GM12878 (cell line): ENCODE results near the gene LCLAT1. TPM values are rescaled to one million over a fixed set of nuclear protein-coding genes. Genes with fewer than 3 reads are reported as not detected.

Experiments used
- ATAC-seq: fragments of 200-7000 bp; cut with Tn5 transposase; 3 replicates; pipeline ENCODE4 v1.9.1; 2020; ENCODE audit warnings: mild to moderate bottlenecking, moderate library complexity
- BruUV-seq: library from RNA; stranded (reverse); fragments of 400-500 nt; replicated peaks from 2 replicates; lab custom pipeline; 2021; lab: Mats Ljungman, UMichigan
- CTCF ChIA-PET: fragments of 300-600 bp; sonication (Branson Sonifier 250); formaldehyde crosslinking; extraction: SDS; loops from one replicate; lab custom pipeline; 2021; ENCODE audit warnings: inconsistent platforms; lab: Yijun Ruan, JAX
- POLR2A ChIA-PET: fragments of 350-600 bp; formaldehyde crosslinking; extraction: SDS; loops from one replicate; lab custom pipeline; 2021; ENCODE audit warnings: inconsistent platforms; lab: Charles Lee
- RAD21 ChIA-PET: fragments of 300-600 bp; sonication (Branson Sonifier 250); formaldehyde crosslinking; loops from one replicate; lab custom pipeline; 2023; ENCODE audit warnings: antibody characterized with exemption; ENCODE audit not compliant: unreplicated experiment; lab: Charles Lee
- SMC1A ChIA-PET: fragments of 300-600 bp; sonication (Branson Sonifier 250); formaldehyde crosslinking; loops from one replicate; lab custom pipeline; 2023; ENCODE audit not compliant: unreplicated experiment, uncharacterized antibody; lab: Charles Lee
- DNase-seq: peaks from one replicate; pipeline ENCODE4 v3.0.0-alpha.2; 2011; ENCODE audit warnings: low read depth, low spot score
- FAIRE-seq: peaks from 3 replicates; lab custom pipeline; 2011; peaks lifted over from hg19 to GRCh38; lab: Jason Lieb, UNC
- H2AFZ ChIP-seq: 2 replicates; pipeline ENCODE4 v1.6.0; 2011; ENCODE audit warnings: low read depth, low read length, control low read depth; ENCODE audit not compliant: control insufficient read depth
- H3K27ac ChIP-seq: 2 replicates; pipeline ENCODE4 v1.5.1; 2011; ENCODE audit warnings: control low read depth; ENCODE audit not compliant: control insufficient read depth, insufficient read depth
- H3K27me3 ChIP-seq, 2 experiments: replicated peaks in 1 of 2; 2 replicates each; pipeline versions ENCODE4 v1.6.0 to v1.6.1; 2011; ENCODE audit warnings: low read length in 1 of 2; ENCODE audit not compliant: control insufficient read depth in 2 of 2, insufficient read depth in 2 of 2
- H3K36me3 ChIP-seq, 2 experiments: 2 replicates each; pipeline ENCODE4 v1.5.1; 2011; ENCODE audit warnings: low read length in 1 of 2; ENCODE audit not compliant: control insufficient read depth in 2 of 2, insufficient read depth in 2 of 2
- H3K4me1 ChIP-seq: 2 replicates; pipeline ENCODE4 v1.6.1; 2011; ENCODE audit warnings: mild to moderate bottlenecking, low read length, moderate library complexity, mixed read lengths; ENCODE audit not compliant: control insufficient read depth, insufficient read depth
- H3K4me2 ChIP-seq: 2 replicates; pipeline ENCODE4 v1.6.0; 2011; ENCODE audit warnings: control low read depth; ENCODE audit not compliant: control insufficient read depth, insufficient read depth
- H3K4me3 ChIP-seq: fragments of 200-600 bp; sonication (generic); 2 replicates; pipeline ENCODE4 v1.5.1; 2016
- H3K79me2 ChIP-seq: 2 replicates; pipeline ENCODE4 v1.6.0; 2011; ENCODE audit warnings: low read length; ENCODE audit not compliant: control insufficient read depth, insufficient read depth
- H3K9ac ChIP-seq: 2 replicates; pipeline ENCODE4 v1.8.0; 2011; ENCODE audit warnings: low read length, control low read depth, mixed read lengths; ENCODE audit not compliant: control insufficient read depth, insufficient read depth
- H3K9me3 ChIP-seq: replicated peaks from 3 replicates; pipeline ENCODE4 v1.5.1; 2011; ENCODE audit warnings: mild to moderate bottlenecking, low read length; ENCODE audit not compliant: control insufficient read depth, insufficient read depth
- H4K20me1 ChIP-seq: 2 replicates; pipeline ENCODE4 v1.6.0; 2011; ENCODE audit not compliant: control insufficient read depth, insufficient read depth
- BRCA1 ChIP-seq: IDR thresholded peaks from 2 replicates; pipeline ENCODE4 v1.6.1; 2011; ENCODE audit warnings: low read depth, low read length, improper control_type of control experiment
- KLF5 ChIP-seq: fragments of 450-650 bp; IDR thresholded peaks from 2 replicates; pipeline ENCODE4 v1.6.1; 2014; ENCODE audit warnings: mild to moderate bottlenecking; ENCODE audit not compliant: partially characterized antibody
- MEF2A ChIP-seq: IDR thresholded peaks from 2 replicates; pipeline ENCODE4 v1.6.1; 2011; ENCODE audit warnings: low read depth, mild to moderate bottlenecking, low read length, moderate library complexity; ENCODE audit not compliant: insufficient read depth
- NFIC ChIP-seq: IDR thresholded peaks from 2 replicates; pipeline ENCODE4 v1.6.1; 2012; ENCODE audit warnings: low read depth, mild to moderate bottlenecking, inconsistent platforms, low read length, moderate library complexity
- NR2F1 ChIP-seq: fragments of 450-650 bp; conservative IDR thresholded peaks from 2 replicates; pipeline ENCODE4 v1.6.1; 2017; ENCODE audit warnings: mild to moderate bottlenecking
- PAX8 ChIP-seq: fragments of 450-650 bp; IDR thresholded peaks from 2 replicates; pipeline ENCODE4 v1.6.1; 2017; ENCODE audit warnings: mild to moderate bottlenecking, moderate library complexity
- RB1 ChIP-seq: fragments of 450-650 bp; formaldehyde crosslinking; IDR thresholded peaks from 2 replicates; pipeline ENCODE4 v1.6.1; 2017; ENCODE audit warnings: mild to moderate bottlenecking, borderline replicate concordance
- USF1 ChIP-seq: IDR thresholded peaks from 2 replicates; pipeline ENCODE4 v1.6.1; 2011; ENCODE audit warnings: borderline replicate concordance, low read depth, mild to moderate bottlenecking, moderate library complexity, mixed read lengths, low read length; ENCODE audit not compliant: insufficient read depth; ENCODE audit errors: extremely low read length
- ZNF24 ChIP-seq: fragments of 450-650 bp; IDR thresholded peaks from 2 replicates; pipeline ENCODE4 v1.6.1; 2017; ENCODE audit warnings: antibody characterized with exemption, mild to moderate bottlenecking
- ZSCAN29 ChIP-seq: fragments of 450-650 bp; IDR thresholded peaks from 2 replicates; pipeline ENCODE4 v1.6.1; 2017; ENCODE audit warnings: mild to moderate bottlenecking, moderate library complexity
- WGBS: methylation state at CpG from one replicate; pipeline ENCODE4 v1.1.6; 2016; ENCODE audit warnings: low lambda C conversion rate; ENCODE audit not compliant: insufficient replicate concordance, insufficient coverage; ENCODE audit errors: missing lambda C conversion rate; 5-methylcytosine and 5-hydroxymethylcytosine counted together
- in situ Hi-C: fragments of 300-500 bp; cut with MboI; formaldehyde crosslinking; loops from 9 replicates; pipeline ENCODE4 v1.14.3; 2018; ENCODE audit warnings: mixed read lengths
- intact Hi-C: fragments of 100-400 bp; cut with micrococcal nuclease; formaldehyde crosslinking; loops from one replicate; pipeline ENCODE4 v1.14.2; 2022; ENCODE audit not compliant: unreplicated experiment
- polyA plus RNA-seq, 11 experiments: library from polyadenylated mRNA; depleted of rRNA in 4 of 11; unstranded in 6 of 11; stranded (reverse) in 5 of 11; fragments of >200 nt; fragmentation: Nextera tagmentation in 4 of 11; fragmentation: Illumina TruSeq in 1 of 11; extraction: Ambion mirVana in 4 of 11; extraction: Trizol in 1 of 11; gene quantifications; 1 replicate in 1 of 11; 2 replicates in 10 of 11; pipeline versions ENCODE4 v1.2.1 to v1.2.3, GENCODE V29; 2011 to 2016; ENCODE audit warnings: inconsistent platforms in 2 of 11, missing spikeins in 2 of 11, low read depth in 1 of 11
- total RNA-seq, 4 experiments: library from RNA; depleted of rRNA in 3 of 4; stranded (reverse); fragments of >200 nt in 3 of 4; fragmentation: Illumina TruSeq in 1 of 4; extraction: Trizol in 1 of 4; gene quantifications; 2 replicates each; pipeline versions ENCODE4 v1.2.1 to v1.2.3, GENCODE V29; 2013 to 2021
- TF ChIP-seq, protein P1 (sequence below): fragments of 450-650 bp; IDR thresholded peaks from 2 replicates; pipeline ENCODE4 v1.6.1; 2017; ENCODE audit warnings: mild to moderate bottlenecking, moderate library complexity

The LCLAT1 gene
- total and polyA plus RNA-seq, 10 of the 15 experiments (the other 5 are each of a cell fraction or from before 2014, with no cell fraction given) = 8.1 to 33.0 (median 15.9) TPM

- in situ Hi-C loops = no loop called here
- Histone ChIP-seq H3K9ac (0 out of 2 replicates have a peak overlapping the region, but pooled peaks have one; percentile 8), H3K9me3 (no peaks in the 10 kb centered on the region; the same call in 1 of the 3 replicates), H3K4me2 (no peak overlapping the region), H3K36me3 (no peaks in the 10 kb centered on the region; a peak in 1 of 4 replicates), H4K20me1 (no peaks in the 10 kb centered on the region), H3K27ac (peak overlapping the region; percentile 87), H3K4me3 (no peak overlapping the region), H3K27me3 (no peaks in the 10 kb centered on the region), H3K4me1 (peaks cover 22% of the 10 kb centered on the region), H2AFZ (no peak overlapping the region; the same call in 1 of the 2 replicates), H3K79me2 (no peaks in the 10 kb centered on the region)
- ChIA-PET CTCF (interaction anchor here (0.7 to 1.3 kb wide), 3 partner anchors 13 to 149 kb away, joined by 3 read pairs; no protein-coding TSS in a partner anchor), POLR2A (interaction anchor here (0.8 to 1.2 kb wide), 3 partner anchors 10 to 97 kb away, joined by 3 read pairs; no protein-coding TSS in a partner anchor), RAD21 (interaction anchor here (0.9 to 3.1 kb wide), 6 partner anchors 13 to 400 kb away, joined by 3 to 18 read pairs (median 4); no protein-coding TSS in a partner anchor), SMC1A (interaction anchor here (0.9 to 3.0 kb wide), 12 partner anchors 10 to 475 kb away, joined by 3 to 10 read pairs (median 4); no protein-coding TSS in a partner anchor)
- no TSS peak for BruUV-seq
- ATAC-seq (no peak), FAIRE-seq (no peak), DNase-seq (no peak)
- no peak for TF ChIP-seq RB1
- intact Hi-C loops = loop anchor here (5.0 to 10.0 kb wide), 3 partner anchors 120 to 393 kb away; partner anchors contain the start of gene LBH
Measured at GRCh38 chr2:30625276-30625675, 178.2 kb downstream of the LCLAT1 start.

DNA sequence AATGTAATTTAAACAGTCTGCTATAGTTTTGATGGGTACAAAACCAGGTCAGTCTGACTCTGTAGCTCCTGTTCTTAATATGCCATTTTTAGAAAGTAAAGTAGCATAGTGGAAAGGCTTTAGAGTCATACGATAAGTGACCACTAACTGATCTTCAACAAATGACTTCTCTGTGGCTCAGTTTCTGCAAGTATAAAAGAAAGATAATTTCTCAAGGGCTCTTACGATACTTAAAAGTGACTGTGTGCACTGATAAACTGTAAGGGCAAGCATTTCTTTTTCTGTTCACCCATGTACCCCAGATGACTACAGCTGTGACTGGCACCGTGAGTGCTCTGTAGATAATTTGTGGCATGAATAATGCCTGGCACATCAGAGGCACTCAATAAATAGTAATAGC, 178.7 kb downstream of the LCLAT1 start:
- SMC1A ChIA-PET = interaction anchor here (0.9 to 3.0 kb wide), 13 partner anchors 10 to 476 kb away, joined by 3 to 10 read pairs (median 3); no protein-coding TSS in a partner anchor
- no peaks in the 10 kb centered on the region for H4K20me1 ChIP-seq
- intact Hi-C loops (loop anchor here (5.0 to 10.0 kb wide), 3 partner anchors 121 to 393 kb away; partner anchors contain the start of gene LBH), in situ Hi-C loops (no loop called here)
- H3K4me3 ChIP-seq = no peak overlapping the region
- no peaks in the 10 kb centered on the region; the same call in 1 of the 3 replicates for H3K9me3 ChIP-seq
- ATAC-seq (peak; percentile 39), DNase-seq (no peak), FAIRE-seq (no peak)
- CTCF ChIA-PET = interaction anchor here (0.7 to 1.3 kb wide), 3 partner anchors 14 to 150 kb away, joined by 3 read pairs; no protein-coding TSS in a partner anchor
- RAD21 ChIA-PET = interaction anchor here (0.9 to 3.1 kb wide), 7 partner anchors 13 to 401 kb away, joined by 3 to 18 read pairs (median 3); no protein-coding TSS in a partner anchor
- BruUV-seq = no TSS peak
- no peaks in the 10 kb centered on the region for H3K79me2 ChIP-seq
- 0 out of 2 replicates have a peak overlapping the region, but pooled peaks have one; percentile 10 for H3K4me2 ChIP-seq
- H3K27me3 ChIP-seq = no peaks in the 10 kb centered on the region
- peak overlapping the region; percentile 0 for H2AFZ ChIP-seq
- peak overlapping the region; percentile 8; the same call in 1 of the 2 replicates for H3K9ac ChIP-seq
- peak overlapping the region; percentile 87 for H3K27ac ChIP-seq
- POLR2A ChIA-PET = interaction anchor here (0.8 to 1.2 kb wide), 3 partner anchors 9 to 97 kb away, joined by 3 read pairs; no protein-coding TSS in a partner anchor
- WGBS = 15% methylated on average over 3 of the region's 3 CpGs
- no peaks in the 10 kb centered on the region; a peak in 1 of 4 replicates for H3K36me3 ChIP-seq
- peaks cover 25% of the 10 kb centered on the region for H3K4me1 ChIP-seq
- TF ChIP-seq ZNF24 (0 out of 2 replicates have a peak, but pooled peaks have one; percentile 9), BRCA1 (no peak), NFIC (0 out of 2 replicates have a peak, but pooled peaks have one; percentile 21), NR2F1 (no peak), MEF2A (no peak), KLF5 (no peak), PAX8 (no peak), ZSCAN29 (no peak), USF1 (no peak)
- TF ChIP-seq, protein P1, sequence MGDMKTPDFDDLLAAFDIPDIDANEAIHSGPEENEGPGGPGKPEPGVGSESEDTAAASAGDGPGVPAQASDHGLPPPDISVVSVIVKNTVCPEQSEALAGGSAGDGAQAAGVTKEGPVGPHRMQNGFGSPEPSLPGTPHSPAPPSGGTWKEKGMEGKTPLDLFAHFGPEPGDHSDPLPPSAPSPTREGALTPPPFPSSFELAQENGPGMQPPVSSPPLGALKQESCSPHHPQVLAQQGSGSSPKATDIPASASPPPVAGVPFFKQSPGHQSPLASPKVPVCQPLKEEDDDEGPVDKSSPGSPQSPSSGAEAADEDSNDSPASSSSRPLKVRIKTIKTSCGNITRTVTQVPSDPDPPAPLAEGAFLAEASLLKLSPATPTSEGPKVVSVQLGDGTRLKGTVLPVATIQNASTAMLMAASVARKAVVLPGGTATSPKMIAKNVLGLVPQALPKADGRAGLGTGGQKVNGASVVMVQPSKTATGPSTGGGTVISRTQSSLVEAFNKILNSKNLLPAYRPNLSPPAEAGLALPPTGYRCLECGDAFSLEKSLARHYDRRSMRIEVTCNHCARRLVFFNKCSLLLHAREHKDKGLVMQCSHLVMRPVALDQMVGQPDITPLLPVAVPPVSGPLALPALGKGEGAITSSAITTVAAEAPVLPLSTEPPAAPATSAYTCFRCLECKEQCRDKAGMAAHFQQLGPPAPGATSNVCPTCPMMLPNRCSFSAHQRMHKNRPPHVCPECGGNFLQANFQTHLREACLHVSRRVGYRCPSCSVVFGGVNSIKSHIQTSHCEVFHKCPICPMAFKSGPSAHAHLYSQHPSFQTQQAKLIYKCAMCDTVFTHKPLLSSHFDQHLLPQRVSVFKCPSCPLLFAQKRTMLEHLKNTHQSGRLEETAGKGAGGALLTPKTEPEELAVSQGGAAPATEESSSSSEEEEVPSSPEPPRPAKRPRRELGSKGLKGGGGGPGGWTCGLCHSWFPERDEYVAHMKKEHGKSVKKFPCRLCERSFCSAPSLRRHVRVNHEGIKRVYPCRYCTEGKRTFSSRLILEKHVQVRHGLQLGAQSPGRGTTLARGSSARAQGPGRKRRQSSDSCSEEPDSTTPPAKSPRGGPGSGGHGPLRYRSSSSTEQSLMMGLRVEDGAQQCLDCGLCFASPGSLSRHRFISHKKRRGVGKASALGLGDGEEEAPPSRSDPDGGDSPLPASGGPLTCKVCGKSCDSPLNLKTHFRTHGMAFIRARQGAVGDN = 0 out of 2 replicates have a peak, but pooled peaks have one; percentile 18
